Measurements from ENCODE around the gene IAPP. TPM values are rescaled to one million over a fixed set of nuclear protein-coding genes. Genes with fewer than 3 reads are reported as not detected.

Gene IAPP
- total and polyA plus RNA-seq, 9 of the 15 experiments (the other 6 are each of a cell fraction or from before 2014, with no cell fraction given): not detected

- TF ChIP-seq POLR2B (IDR thresholded peaks at IDR 0.05; ENCODE audit: low read depth, partially characterized antibody) (no peak), ZNF668 (CRISPR knock-in tag; IDR thresholded peaks at IDR 0.05) (no peak), SIRT6 (IDR thresholded peaks at IDR 0.05; ENCODE audit: low read depth, low read length) (no peak), SMARCE1 (IDR thresholded peaks at IDR 0.05) (peak; percentile 74; the same call in 1 of the 2 replicates), MEF2A (IDR thresholded peaks at IDR 0.05; ENCODE audit: control insufficient read depth, low read depth, low read length) (no peak), ZNF197 (CRISPR knock-in tag; IDR thresholded peaks at IDR 0.05; ENCODE audit: low read depth) (no peak), NR2F6 (CRISPR knock-in tag; IDR thresholded peaks at IDR 0.05) (no peak), SP1 (CRISPR knock-in tag; IDR thresholded peaks at IDR 0.05) (no peak), JUNB (CRISPR knock-in tag; conservative IDR thresholded peaks at IDR 0.05) (no peak), PHTF2 (CRISPR knock-in tag; IDR thresholded peaks at IDR 0.05) (no peak), PPARD (CRISPR knock-in tag; IDR thresholded peaks at IDR 0.05) (no peak), KLF6 (CRISPR knock-in tag; IDR thresholded peaks at IDR 0.05; ENCODE audit: borderline replicate concordance) (no peak), HSF4 (CRISPR knock-in tag; IDR thresholded peaks at IDR 0.05; ENCODE audit: borderline replicate concordance) (no peak), SIN3A (IDR thresholded peaks at IDR 0.05; ENCODE audit: borderline replicate concordance in 2 of 2, control insufficient read depth in 1 of 2, low read depth in 2 of 2, low read length in 2 of 2) (no peak), DPF2 (IDR thresholded peaks at IDR 0.05) (peak; percentile 90), TARDBP (IDR thresholded peaks at IDR 0.05) (no peak)
- TF ChIP-seq, protein P1, sequence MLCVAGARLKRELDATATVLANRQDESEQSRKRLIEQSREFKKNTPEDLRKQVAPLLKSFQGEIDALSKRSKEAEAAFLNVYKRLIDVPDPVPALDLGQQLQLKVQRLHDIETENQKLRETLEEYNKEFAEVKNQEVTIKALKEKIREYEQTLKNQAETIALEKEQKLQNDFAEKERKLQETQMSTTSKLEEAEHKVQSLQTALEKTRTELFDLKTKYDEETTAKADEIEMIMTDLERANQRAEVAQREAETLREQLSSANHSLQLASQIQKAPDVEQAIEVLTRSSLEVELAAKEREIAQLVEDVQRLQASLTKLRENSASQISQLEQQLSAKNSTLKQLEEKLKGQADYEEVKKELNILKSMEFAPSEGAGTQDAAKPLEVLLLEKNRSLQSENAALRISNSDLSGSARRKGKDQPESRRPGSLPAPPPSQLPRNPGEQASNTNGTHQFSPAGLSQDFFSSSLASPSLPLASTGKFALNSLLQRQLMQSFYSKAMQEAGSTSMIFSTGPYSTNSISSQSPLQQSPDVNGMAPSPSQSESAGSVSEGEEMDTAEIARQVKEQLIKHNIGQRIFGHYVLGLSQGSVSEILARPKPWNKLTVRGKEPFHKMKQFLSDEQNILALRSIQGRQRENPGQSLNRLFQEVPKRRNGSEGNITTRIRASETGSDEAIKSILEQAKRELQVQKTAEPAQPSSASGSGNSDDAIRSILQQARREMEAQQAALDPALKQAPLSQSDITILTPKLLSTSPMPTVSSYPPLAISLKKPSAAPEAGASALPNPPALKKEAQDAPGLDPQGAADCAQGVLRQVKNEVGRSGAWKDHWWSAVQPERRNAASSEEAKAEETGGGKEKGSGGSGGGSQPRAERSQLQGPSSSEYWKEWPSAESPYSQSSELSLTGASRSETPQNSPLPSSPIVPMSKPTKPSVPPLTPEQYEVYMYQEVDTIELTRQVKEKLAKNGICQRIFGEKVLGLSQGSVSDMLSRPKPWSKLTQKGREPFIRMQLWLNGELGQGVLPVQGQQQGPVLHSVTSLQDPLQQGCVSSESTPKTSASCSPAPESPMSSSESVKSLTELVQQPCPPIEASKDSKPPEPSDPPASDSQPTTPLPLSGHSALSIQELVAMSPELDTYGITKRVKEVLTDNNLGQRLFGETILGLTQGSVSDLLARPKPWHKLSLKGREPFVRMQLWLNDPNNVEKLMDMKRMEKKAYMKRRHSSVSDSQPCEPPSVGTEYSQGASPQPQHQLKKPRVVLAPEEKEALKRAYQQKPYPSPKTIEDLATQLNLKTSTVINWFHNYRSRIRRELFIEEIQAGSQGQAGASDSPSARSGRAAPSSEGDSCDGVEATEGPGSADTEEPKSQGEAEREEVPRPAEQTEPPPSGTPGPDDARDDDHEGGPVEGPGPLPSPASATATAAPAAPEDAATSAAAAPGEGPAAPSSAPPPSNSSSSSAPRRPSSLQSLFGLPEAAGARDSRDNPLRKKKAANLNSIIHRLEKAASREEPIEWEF (CRISPR knock-in tag; IDR thresholded peaks at IDR 0.05): 0 out of 2 replicates have a peak, but pooled peaks have one; percentile 28
- TF ChIP-seq, protein P2, sequence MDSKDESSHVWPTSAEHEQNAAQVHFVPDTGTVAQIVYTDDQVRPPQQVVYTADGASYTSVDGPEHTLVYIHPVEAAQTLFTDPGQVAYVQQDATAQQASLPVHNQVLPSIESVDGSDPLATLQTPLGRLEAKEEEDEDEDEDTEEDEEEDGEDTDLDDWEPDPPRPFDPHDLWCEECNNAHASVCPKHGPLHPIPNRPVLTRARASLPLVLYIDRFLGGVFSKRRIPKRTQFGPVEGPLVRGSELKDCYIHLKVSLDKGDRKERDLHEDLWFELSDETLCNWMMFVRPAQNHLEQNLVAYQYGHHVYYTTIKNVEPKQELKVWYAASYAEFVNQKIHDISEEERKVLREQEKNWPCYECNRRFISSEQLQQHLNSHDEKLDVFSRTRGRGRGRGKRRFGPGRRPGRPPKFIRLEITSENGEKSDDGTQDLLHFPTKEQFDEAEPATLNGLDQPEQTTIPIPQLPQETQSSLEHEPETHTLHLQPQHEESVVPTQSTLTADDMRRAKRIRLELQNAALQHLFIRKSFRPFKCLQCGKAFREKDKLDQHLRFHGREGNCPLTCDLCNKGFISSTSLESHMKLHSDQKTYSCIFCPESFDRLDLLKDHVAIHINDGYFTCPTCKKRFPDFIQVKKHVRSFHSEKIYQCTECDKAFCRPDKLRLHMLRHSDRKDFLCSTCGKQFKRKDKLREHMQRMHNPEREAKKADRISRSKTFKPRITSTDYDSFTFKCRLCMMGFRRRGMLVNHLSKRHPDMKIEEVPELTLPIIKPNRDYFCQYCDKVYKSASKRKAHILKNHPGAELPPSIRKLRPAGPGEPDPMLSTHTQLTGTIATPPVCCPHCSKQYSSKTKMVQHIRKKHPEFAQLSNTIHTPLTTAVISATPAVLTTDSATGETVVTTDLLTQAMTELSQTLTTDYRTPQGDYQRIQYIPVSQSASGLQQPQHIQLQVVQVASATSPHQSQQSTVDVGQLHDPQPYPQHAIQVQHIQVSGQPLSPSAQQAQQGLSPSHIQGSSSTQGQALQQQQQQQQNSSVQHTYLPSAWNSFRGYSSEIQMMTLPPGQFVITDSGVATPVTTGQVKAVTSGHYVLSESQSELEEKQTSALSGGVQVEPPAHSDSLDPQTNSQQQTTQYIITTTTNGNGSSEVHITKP (IDR thresholded peaks at IDR 0.05; ENCODE audit: partially characterized antibody): no peak
- TF ChIP-seq, protein P3, sequence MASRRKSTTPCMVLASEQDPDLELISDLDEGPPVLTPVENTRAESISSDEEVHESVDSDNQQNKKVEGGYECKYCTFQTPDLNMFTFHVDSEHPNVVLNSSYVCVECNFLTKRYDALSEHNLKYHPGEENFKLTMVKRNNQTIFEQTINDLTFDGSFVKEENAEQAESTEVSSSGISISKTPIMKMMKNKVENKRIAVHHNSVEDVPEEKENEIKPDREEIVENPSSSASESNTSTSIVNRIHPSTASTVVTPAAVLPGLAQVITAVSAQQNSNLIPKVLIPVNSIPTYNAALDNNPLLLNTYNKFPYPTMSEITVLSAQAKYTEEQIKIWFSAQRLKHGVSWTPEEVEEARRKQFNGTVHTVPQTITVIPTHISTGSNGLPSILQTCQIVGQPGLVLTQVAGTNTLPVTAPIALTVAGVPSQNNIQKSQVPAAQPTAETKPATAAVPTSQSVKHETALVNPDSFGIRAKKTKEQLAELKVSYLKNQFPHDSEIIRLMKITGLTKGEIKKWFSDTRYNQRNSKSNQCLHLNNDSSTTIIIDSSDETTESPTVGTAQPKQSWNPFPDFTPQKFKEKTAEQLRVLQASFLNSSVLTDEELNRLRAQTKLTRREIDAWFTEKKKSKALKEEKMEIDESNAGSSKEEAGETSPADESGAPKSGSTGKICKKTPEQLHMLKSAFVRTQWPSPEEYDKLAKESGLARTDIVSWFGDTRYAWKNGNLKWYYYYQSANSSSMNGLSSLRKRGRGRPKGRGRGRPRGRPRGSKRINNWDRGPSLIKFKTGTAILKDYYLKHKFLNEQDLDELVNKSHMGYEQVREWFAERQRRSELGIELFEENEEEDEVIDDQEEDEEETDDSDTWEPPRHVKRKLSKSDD (conservative IDR thresholded peaks at IDR 0.05; ENCODE audit: low read length): no peak
Measured at GRCh38 chr12:21350975-21351374, 21.7 kb upstream of the IAPP start (continued).
